ENCODE measurements around the gene DLG2. TPM values are rescaled to one million over a fixed set of nuclear protein-coding genes. Genes with fewer than 3 reads are reported as not detected.

The DLG2 gene
- total and polyA plus RNA-seq, 11 donors: 2.4 to 13.9 (median 7.1) TPM

GRCh38 chr11:84035645-84036044, 1591.5 kb downstream of the DLG2 start:
- H3K4me3 ChIP-seq: no peak overlapping the region
- TF ChIP-seq POLR2A (IDR thresholded peaks at IDR 0.05) (no peak), CTCF (IDR thresholded peaks at IDR 0.05) (no peak)
- no peaks in the 10 kb centered on the region for H3K4me1 ChIP-seq
- H3K9me3 ChIP-seq: peaks cover 0 to 10% (median 0%) of the 10 kb centered on the region in 12 donors
- no peak overlapping the region for H3K27ac ChIP-seq
- H3K36me3 ChIP-seq: no peaks in the 10 kb centered on the region
- ATAC-seq: no peak
- intact Hi-C loops (cut with DNase I): no loop called here
- 64 to 78% (median 70%) methylated on average over 2 of the region's 2 CpGs for WGBS, 4 donors
- no peaks in the 10 kb centered on the region for H3K27me3 ChIP-seq
- no peak for DNase-seq

GRCh38 chr11:84034484-84034883, 1592.7 kb downstream of the DLG2 start:
- TF ChIP-seq POLR2A (IDR thresholded peaks at IDR 0.05) (no peak), CTCF (IDR thresholded peaks at IDR 0.05) (no peak)
- Histone ChIP-seq H3K9me3 (peaks cover 0 to 10% (median 0%) of the 10 kb centered on the region in 12 donors), H3K27ac (no peak overlapping the region), H3K36me3 (no peaks in the 10 kb centered on the region), H3K27me3 (no peaks in the 10 kb centered on the region), H3K4me3 (no peak overlapping the region), H3K4me1 (no peaks in the 10 kb centered on the region)
- DNase-seq (no peak), ATAC-seq (no peak)
- intact Hi-C loops (cut with DNase I): no loop called here

- H3K4me1 ChIP-seq: no peaks in the 10 kb centered on the region
- no peak for TF ChIP-seq POLR2A (IDR thresholded peaks at IDR 0.05)
- TF ChIP-seq CTCF (IDR thresholded peaks at IDR 0.05): no peak
- no peak overlapping the region for H3K27ac ChIP-seq
- ATAC-seq (no peak), DNase-seq (no peak)
- intact Hi-C loops (cut with DNase I): no loop called here
- H3K4me3 ChIP-seq: no peak overlapping the region
- H3K27me3 ChIP-seq: no peaks in the 10 kb centered on the region
- H3K36me3 ChIP-seq: no peaks in the 10 kb centered on the region
- WGBS, 4 donors: 81 to 92% (median 85%) methylated on average over 1 of the region's 1 CpG
- H3K9me3 ChIP-seq: no peaks in the 10 kb centered on the region
These were observed 1602.9 kb downstream of the DLG2 start for GRCh38 chr11:84024266-84024665.

GRCh38 chr11:84022695-84023094, 1604.4 kb downstream of the DLG2 start:
- Histone ChIP-seq H3K36me3 (no peaks in the 10 kb centered on the region), H3K9me3 (no peaks in the 10 kb centered on the region), H3K4me1 (no peaks in the 10 kb centered on the region), H3K27me3 (no peaks in the 10 kb centered on the region), H3K27ac (no peak overlapping the region), H3K4me3 (no peak overlapping the region)
- intact Hi-C loops (cut with DNase I): no loop called here
- no peak for DNase-seq
- no peak for ATAC-seq
- TF ChIP-seq CTCF (IDR thresholded peaks at IDR 0.05) (no peak), POLR2A (IDR thresholded peaks at IDR 0.05) (no peak)
